ENCODE results near the gene COX4I2.
A peak's percentile ranks its signal among the peaks of the same experiment; 100 is the strongest.

DNA sequence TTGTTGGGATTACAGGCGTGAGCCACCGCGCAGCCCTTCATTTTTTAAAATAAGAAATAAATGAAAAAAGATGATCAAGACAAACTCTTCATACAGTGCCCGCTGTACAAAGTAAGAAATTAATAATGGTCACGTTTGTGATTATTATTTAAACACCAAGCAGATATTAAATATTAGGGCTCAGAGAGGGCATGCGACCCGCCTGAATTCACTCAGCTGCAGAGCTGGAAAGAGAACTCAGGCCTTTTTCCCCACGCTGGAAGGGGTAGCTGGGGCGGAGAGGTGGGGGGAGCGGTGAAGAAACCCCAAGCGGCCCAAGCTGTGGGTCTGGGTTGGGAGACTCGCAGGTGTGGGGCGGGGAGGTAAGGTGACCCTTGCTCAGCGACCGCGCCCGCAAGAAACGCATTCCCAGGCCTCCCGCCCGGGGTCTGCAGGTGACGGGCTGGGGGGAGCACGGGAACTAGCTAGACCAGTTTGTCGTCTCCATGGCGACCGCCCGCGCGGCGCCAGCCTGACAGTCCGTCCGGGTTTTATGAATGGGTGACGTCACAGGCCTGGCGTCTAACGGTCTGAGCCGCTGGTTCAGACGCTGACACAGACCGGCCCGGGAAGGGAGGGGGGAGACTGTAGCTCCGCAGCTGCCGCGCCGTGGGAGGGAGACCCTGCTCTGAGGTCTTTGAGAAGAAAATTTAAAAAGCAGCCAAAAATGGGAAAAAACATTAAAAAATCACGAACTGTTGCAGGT lies 33.7 kb upstream of the COX4I2 start:
- TF ChIP-seq, protein P1, sequence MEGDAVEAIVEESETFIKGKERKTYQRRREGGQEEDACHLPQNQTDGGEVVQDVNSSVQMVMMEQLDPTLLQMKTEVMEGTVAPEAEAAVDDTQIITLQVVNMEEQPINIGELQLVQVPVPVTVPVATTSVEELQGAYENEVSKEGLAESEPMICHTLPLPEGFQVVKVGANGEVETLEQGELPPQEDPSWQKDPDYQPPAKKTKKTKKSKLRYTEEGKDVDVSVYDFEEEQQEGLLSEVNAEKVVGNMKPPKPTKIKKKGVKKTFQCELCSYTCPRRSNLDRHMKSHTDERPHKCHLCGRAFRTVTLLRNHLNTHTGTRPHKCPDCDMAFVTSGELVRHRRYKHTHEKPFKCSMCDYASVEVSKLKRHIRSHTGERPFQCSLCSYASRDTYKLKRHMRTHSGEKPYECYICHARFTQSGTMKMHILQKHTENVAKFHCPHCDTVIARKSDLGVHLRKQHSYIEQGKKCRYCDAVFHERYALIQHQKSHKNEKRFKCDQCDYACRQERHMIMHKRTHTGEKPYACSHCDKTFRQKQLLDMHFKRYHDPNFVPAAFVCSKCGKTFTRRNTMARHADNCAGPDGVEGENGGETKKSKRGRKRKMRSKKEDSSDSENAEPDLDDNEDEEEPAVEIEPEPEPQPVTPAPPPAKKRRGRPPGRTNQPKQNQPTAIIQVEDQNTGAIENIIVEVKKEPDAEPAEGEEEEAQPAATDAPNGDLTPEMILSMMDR (IDR thresholded peaks at IDR 0.05; ENCODE audit: poor library complexity, severe bottlenecking) = no peak
- no peak for TF ChIP-seq EZH2 (IDR thresholded peaks at IDR 0.05; ENCODE audit: borderline replicate concordance, insufficient read depth, low read length, poor library complexity, severe bottlenecking)
- peak; percentile 82 for TF ChIP-seq POLR2AphosphoS5 (IDR thresholded peaks at IDR 0.05)
- peak; percentile 99 for TF ChIP-seq EP300 (conservative IDR thresholded peaks at IDR 0.05; ENCODE audit: poor library complexity, severe bottlenecking)
- peak; percentile 39 for TF ChIP-seq MXI1 (conservative IDR thresholded peaks at IDR 0.05; ENCODE audit: poor library complexity, severe bottlenecking)
- TF ChIP-seq RAD21 (conservative IDR thresholded peaks at IDR 0.05) = peak; percentile 18
- TF ChIP-seq, protein P2, sequence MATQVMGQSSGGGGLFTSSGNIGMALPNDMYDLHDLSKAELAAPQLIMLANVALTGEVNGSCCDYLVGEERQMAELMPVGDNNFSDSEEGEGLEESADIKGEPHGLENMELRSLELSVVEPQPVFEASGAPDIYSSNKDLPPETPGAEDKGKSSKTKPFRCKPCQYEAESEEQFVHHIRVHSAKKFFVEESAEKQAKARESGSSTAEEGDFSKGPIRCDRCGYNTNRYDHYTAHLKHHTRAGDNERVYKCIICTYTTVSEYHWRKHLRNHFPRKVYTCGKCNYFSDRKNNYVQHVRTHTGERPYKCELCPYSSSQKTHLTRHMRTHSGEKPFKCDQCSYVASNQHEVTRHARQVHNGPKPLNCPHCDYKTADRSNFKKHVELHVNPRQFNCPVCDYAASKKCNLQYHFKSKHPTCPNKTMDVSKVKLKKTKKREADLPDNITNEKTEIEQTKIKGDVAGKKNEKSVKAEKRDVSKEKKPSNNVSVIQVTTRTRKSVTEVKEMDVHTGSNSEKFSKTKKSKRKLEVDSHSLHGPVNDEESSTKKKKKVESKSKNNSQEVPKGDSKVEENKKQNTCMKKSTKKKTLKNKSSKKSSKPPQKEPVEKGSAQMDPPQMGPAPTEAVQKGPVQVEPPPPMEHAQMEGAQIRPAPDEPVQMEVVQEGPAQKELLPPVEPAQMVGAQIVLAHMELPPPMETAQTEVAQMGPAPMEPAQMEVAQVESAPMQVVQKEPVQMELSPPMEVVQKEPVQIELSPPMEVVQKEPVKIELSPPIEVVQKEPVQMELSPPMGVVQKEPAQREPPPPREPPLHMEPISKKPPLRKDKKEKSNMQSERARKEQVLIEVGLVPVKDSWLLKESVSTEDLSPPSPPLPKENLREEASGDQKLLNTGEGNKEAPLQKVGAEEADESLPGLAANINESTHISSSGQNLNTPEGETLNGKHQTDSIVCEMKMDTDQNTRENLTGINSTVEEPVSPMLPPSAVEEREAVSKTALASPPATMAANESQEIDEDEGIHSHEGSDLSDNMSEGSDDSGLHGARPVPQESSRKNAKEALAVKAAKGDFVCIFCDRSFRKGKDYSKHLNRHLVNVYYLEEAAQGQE (IDR thresholded peaks at IDR 0.05; ENCODE audit: borderline replicate concordance) = peak; percentile 48
- TF ChIP-seq SMC3 (conservative IDR thresholded peaks at IDR 0.05; ENCODE audit: poor library complexity) = no peak
- peak; percentile 45 for TF ChIP-seq TAF1 (IDR thresholded peaks at IDR 0.05; ENCODE audit: low read depth)

Data from neural cell (in vitro differentiated cells).